ENCODE measurements around the gene FAM168B.

DNA sequence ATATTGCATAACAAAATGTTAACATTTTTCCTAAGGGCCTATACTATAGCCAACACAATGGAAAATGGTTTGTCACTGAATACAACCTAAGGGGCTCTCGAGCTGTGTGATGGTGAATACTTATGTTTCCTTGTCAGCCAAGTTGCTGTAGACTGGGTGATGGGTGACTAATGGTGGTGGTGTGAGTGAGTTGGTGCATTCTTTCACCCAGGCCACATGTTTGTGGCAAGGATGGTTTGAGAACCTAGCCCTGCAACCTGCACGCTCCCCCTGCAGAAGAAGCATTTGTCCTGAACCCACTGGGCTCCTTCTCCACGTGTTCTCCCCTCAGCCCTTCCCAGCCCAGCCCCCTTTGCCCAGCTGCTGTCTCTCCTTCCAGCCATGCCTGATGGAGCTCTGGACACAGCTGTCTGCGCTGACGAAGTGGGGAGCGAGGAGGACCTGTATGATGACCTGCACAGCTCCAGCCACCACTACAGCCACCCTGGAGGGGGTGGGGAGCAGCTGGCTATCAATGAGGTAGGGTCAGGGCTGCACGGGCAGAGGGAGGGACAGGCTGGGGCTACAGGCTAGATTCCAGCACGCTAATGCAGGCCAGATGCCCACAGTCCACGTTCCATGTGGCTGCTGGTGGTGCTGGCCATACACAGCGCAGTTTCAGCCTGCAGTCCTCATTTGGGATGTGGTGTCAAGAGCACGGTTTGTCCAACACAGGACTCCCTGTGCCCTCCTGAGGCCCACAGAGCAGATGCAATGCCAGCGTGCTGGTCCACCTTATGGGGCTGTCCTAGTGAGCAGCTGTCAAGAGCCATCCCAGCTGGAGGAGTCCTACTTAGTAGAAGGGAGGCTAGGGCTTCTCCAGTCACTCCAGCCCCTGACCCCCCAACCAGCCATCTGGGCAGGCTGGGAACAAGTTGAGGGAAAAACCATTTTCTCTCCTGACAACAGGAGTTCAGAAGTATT, 65.4 kb downstream of the FAM168B start:
- TF ChIP-seq, protein P1, sequence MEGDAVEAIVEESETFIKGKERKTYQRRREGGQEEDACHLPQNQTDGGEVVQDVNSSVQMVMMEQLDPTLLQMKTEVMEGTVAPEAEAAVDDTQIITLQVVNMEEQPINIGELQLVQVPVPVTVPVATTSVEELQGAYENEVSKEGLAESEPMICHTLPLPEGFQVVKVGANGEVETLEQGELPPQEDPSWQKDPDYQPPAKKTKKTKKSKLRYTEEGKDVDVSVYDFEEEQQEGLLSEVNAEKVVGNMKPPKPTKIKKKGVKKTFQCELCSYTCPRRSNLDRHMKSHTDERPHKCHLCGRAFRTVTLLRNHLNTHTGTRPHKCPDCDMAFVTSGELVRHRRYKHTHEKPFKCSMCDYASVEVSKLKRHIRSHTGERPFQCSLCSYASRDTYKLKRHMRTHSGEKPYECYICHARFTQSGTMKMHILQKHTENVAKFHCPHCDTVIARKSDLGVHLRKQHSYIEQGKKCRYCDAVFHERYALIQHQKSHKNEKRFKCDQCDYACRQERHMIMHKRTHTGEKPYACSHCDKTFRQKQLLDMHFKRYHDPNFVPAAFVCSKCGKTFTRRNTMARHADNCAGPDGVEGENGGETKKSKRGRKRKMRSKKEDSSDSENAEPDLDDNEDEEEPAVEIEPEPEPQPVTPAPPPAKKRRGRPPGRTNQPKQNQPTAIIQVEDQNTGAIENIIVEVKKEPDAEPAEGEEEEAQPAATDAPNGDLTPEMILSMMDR (IDR thresholded peaks at IDR 0.05): no peak
- no peak for TF ChIP-seq POLR2A (IDR thresholded peaks at IDR 0.05)
